NCI-H1694 (cell line): ENCODE measurements around the gene APCS.

Source experiments
- DNase-seq: peaks from one replicate; lab custom pipeline; 2025; lab: John Stamatoyannopoulos, UW

APCS gene

GRCh38 chr1:159587461-159587951 lies at the start of gene APCS:
TSS of gene APCS (plus strand) at chr1:159587826. CDS start at chr1:159587922, 96 bp downstream.
- DNase-seq: no peak

- no peak for DNase-seq
Observed at GRCh38 chr1:159548126-159548525, 39.5 kb upstream of the APCS start.

- no peak for DNase-seq
Observed at GRCh38 chr1:159554261-159554660, 33.4 kb upstream of the APCS start.

- no peak for DNase-seq
Observed at GRCh38 chr1:159554696-159555095, 32.9 kb upstream of the APCS start.

GRCh38 chr1:159556931-159557369 lies 30.7 kb upstream of the APCS start:
- DNase-seq: no peak

GRCh38 chr1:159560599-159560998 lies 27.0 kb upstream of the APCS start:
- no peak for DNase-seq

GRCh38 chr1:159561497-159561896 lies 26.1 kb upstream of the APCS start:
- DNase-seq: no peak

GRCh38 chr1:159562680-159563079 lies 24.9 kb upstream of the APCS start:
- DNase-seq: no peak

- DNase-seq: no peak
Observed at GRCh38 chr1:159577446-159577845, 10.2 kb upstream of the APCS start.

GRCh38 chr1:159580340-159580739 lies 7.3 kb upstream of the APCS start:
- no peak for DNase-seq

- DNase-seq: no peak
Observed at GRCh38 chr1:159581422-159581821, 6.2 kb upstream of the APCS start.

GRCh38 chr1:159584536-159584935 lies 3.1 kb upstream of the APCS start:
- no peak for DNase-seq

GRCh38 chr1:159591981-159592380 lies 4.4 kb downstream of the APCS start:
- no peak for DNase-seq

GRCh38 chr1:159594625-159595405 lies 7.2 kb downstream of the APCS start:
- DNase-seq: no peak

- no peak for DNase-seq
Observed at GRCh38 chr1:159598196-159598595, 10.6 kb downstream of the APCS start.

- DNase-seq: no peak
Observed at GRCh38 chr1:159600894-159601293, 13.3 kb downstream of the APCS start.

GRCh38 chr1:159602501-159602999 lies 14.9 kb downstream of the APCS start:
- no peak for DNase-seq

GRCh38 chr1:159612211-159612885 lies 24.7 kb downstream of the APCS start:
- no peak for DNase-seq

- DNase-seq: no peak
Observed at GRCh38 chr1:159632922-159633321, 45.3 kb downstream of the APCS start.
